Urinary bladder (tissue), 4 donors: ENCODE results near the gene FOXP1. TPM values are rescaled to one million over a fixed set of nuclear protein-coding genes. Genes with fewer than 3 reads are reported as not detected.

ENCODE experiments used
- DNase-seq: peaks from one replicate; pipeline ENCODE4 v3.0.0-alpha.2; 2015; ENCODE audit errors: extremely low spot score
- H3K27ac ChIP-seq: one replicate; pipeline ENCODE4 v1.5.1; 2013; ENCODE audit warnings: low read depth, mild to moderate bottlenecking, moderate library complexity
- H3K36me3 ChIP-seq: one replicate; pipeline ENCODE4 v1.6.1; 2013; ENCODE audit warnings: mild to moderate bottlenecking, moderate library complexity; ENCODE audit not compliant: insufficient read depth
- H3K4me1 ChIP-seq: one replicate; pipeline ENCODE4 v1.6.1; 2013; ENCODE audit warnings: mild to moderate bottlenecking, moderate library complexity; ENCODE audit not compliant: insufficient read depth
- H3K4me3 ChIP-seq: one replicate; pipeline ENCODE4 v1.5.1; 2013; ENCODE audit warnings: low read depth, low read length
- WGBS: extraction: QIAGEN DNeasy Blood & Tissue Kit; methylation state at CpG from one replicate; pipeline ENCODE4 v1.1.7; 2013; 5-methylcytosine and 5-hydroxymethylcytosine counted together
- polyA plus RNA-seq: library from polyadenylated mRNA; stranded (reverse); fragments of 200-250 nt; gene quantifications from one replicate; pipeline ENCODE4 v1.2.3, GENCODE V29; 2013
- total RNA-seq: library from RNA; depleted of rRNA; stranded (reverse); fragments of >200 nt; gene quantifications from one replicate; pipeline ENCODE4 v1.2.3, GENCODE V29; 2014
- donor health status: healthy with polysubstance abuse.
- donor health status: healthy.

FOXP1 gene
- total and polyA plus RNA-seq, 2 donors = 27.4 to 176 TPM

GRCh38 chr3:71050166-71050537, 533.4 kb downstream of the FOXP1 start:
- Histone ChIP-seq H3K36me3 (peaks cover 2% of the 10 kb centered on the region), H3K4me3 (no peak overlapping the region), H3K27ac (no peak overlapping the region), H3K4me1 (peaks cover 2% of the 10 kb centered on the region)
- no peak for DNase-seq
- 27% methylated on average over 2 of the region's 2 CpGs for WGBS

- peaks cover 2% of the 10 kb centered on the region for H3K4me1 ChIP-seq
- peaks cover 2% of the 10 kb centered on the region for H3K36me3 ChIP-seq
- no peak overlapping the region for H3K4me3 ChIP-seq
- 30% methylated on average over 12 of the region's 12 CpGs for WGBS
- no peak for DNase-seq
- H3K27ac ChIP-seq = no peak overlapping the region
Observed at GRCh38 chr3:71048948-71049347, 534.6 kb downstream of the FOXP1 start.

GRCh38 chr3:71047616-71048531, 535.7 kb downstream of the FOXP1 start:
- Histone ChIP-seq H3K36me3 (peaks cover 2% of the 10 kb centered on the region), H3K4me3 (no peak overlapping the region), H3K4me1 (peaks cover 2% of the 10 kb centered on the region), H3K27ac (no peak overlapping the region)
- WGBS = 58% methylated on average over 8 of the region's 8 CpGs
- DNase-seq = no peak

GRCh38 chr3:71046791-71047190, 536.7 kb downstream of the FOXP1 start:
- H3K4me1 ChIP-seq = peaks cover 2% of the 10 kb centered on the region
- no peak overlapping the region for H3K4me3 ChIP-seq
- H3K36me3 ChIP-seq = peaks cover 2% of the 10 kb centered on the region
- no peak overlapping the region for H3K27ac ChIP-seq
- WGBS = 58% methylated on average over 3 of the region's 3 CpGs
- no peak for DNase-seq

- Histone ChIP-seq H3K4me3 (no peak overlapping the region), H3K27ac (no peak overlapping the region), H3K36me3 (peaks cover 2% of the 10 kb centered on the region), H3K4me1 (peaks cover under 1% of the 10 kb centered on the region)
- 85% methylated on average over 1 of the region's 1 CpG for WGBS
- no peak for DNase-seq
Observed at GRCh38 chr3:71045917-71046282, 537.6 kb downstream of the FOXP1 start.

- H3K27ac ChIP-seq = no peak overlapping the region
- 95% methylated on average over 5 of the region's 5 CpGs for WGBS
- no peaks in the 10 kb centered on the region for H3K4me1 ChIP-seq
- H3K36me3 ChIP-seq = peaks cover 2% of the 10 kb centered on the region
- H3K4me3 ChIP-seq = no peak overlapping the region
- no peak for DNase-seq
Observed at GRCh38 chr3:71045212-71045916, 538.2 kb downstream of the FOXP1 start.

- Histone ChIP-seq H3K36me3 (peaks cover 2% of the 10 kb centered on the region), H3K4me1 (no peaks in the 10 kb centered on the region), H3K27ac (no peak overlapping the region), H3K4me3 (no peak overlapping the region)
- no peak for DNase-seq
- WGBS = 88% methylated on average over 9 of the region's 9 CpGs
Observed at GRCh38 chr3:71042759-71043158, 540.8 kb downstream of the FOXP1 start.

GRCh38 chr3:71041371-71041770, 542.2 kb downstream of the FOXP1 start:
- DNase-seq = no peak
- no peaks in the 10 kb centered on the region for H3K4me1 ChIP-seq
- 76% methylated on average over 7 of the region's 7 CpGs for WGBS
- H3K4me3 ChIP-seq = no peak overlapping the region
- H3K27ac ChIP-seq = no peak overlapping the region
- peaks cover 2% of the 10 kb centered on the region for H3K36me3 ChIP-seq

GRCh38 chr3:71039332-71039731, 544.2 kb downstream of the FOXP1 start:
- Histone ChIP-seq H3K36me3 (peaks cover 4% of the 10 kb centered on the region), H3K27ac (no peak overlapping the region), H3K4me1 (no peaks in the 10 kb centered on the region), H3K4me3 (no peak overlapping the region)
- WGBS = 81% methylated on average over 6 of the region's 6 CpGs
- DNase-seq = no peak

GRCh38 chr3:71037775-71038174, 545.8 kb downstream of the FOXP1 start:
- H3K27ac ChIP-seq = no peak overlapping the region
- H3K4me1 ChIP-seq = peaks cover 1% of the 10 kb centered on the region
- H3K36me3 ChIP-seq = peaks cover 4% of the 10 kb centered on the region
- H3K4me3 ChIP-seq = no peak overlapping the region
- 77% methylated on average over 7 of the region's 7 CpGs for WGBS
- no peak for DNase-seq

GRCh38 chr3:71035886-71036285, 547.6 kb downstream of the FOXP1 start:
- peaks cover 4% of the 10 kb centered on the region for H3K36me3 ChIP-seq
- WGBS = 69% methylated on average over 5 of the region's 5 CpGs
- DNase-seq = no peak
- H3K4me1 ChIP-seq = peaks cover 1% of the 10 kb centered on the region
- no peak overlapping the region for H3K4me3 ChIP-seq
- H3K27ac ChIP-seq = no peak overlapping the region

GRCh38 chr3:71035314-71035713, 548.2 kb downstream of the FOXP1 start:
- no peak overlapping the region for H3K4me3 ChIP-seq
- peaks cover 4% of the 10 kb centered on the region for H3K36me3 ChIP-seq
- WGBS = 72% methylated on average over 5 of the region's 5 CpGs
- DNase-seq = no peak
- H3K27ac ChIP-seq = no peak overlapping the region
- peaks cover 1% of the 10 kb centered on the region for H3K4me1 ChIP-seq

- peaks cover 1% of the 10 kb centered on the region for H3K4me1 ChIP-seq
- 87% methylated on average over 9 of the region's 9 CpGs for WGBS
- no peak overlapping the region for H3K27ac ChIP-seq
- no peak for DNase-seq
- H3K36me3 ChIP-seq = peaks cover 4% of the 10 kb centered on the region
- H3K4me3 ChIP-seq = no peak overlapping the region
Observed at GRCh38 chr3:71033681-71034220, 549.8 kb downstream of the FOXP1 start.
